Measurements from ENCODE around the gene PRELP. TPM values are rescaled to one million over a fixed set of nuclear protein-coding genes. Genes with fewer than 3 reads are reported as not detected.

The PRELP gene
- total RNA-seq, 1 experiment from 2014 or later: 0.07 TPM

DNA sequence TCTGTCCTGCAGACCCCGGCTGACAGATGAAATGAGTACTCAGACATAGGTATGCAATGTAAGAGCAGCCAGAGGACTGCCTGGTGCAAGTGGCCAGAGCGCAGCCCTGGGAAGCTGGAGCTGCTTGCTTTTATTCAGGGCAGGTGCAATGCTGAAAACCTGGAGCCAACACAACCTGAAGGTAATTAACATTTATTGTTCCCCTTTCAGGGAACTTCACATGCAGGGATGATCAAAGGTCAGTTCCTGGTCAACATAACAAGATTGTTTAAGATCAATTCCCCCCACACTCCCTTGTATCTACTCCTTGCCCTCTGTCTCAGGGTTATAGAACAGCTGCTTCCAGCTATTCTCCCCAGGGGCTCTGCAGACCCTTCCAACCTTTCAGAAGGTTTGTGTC lies 48.7 kb upstream of the PRELP start:
- Histone ChIP-seq H4K91ac (ENCODE audit: insufficient read length, low read depth, low read length) (no peak overlapping the region), H2BK120ac (ENCODE audit: low read depth, low read length, poor library complexity, severe bottlenecking) (no peak overlapping the region), H3K23ac (ENCODE audit: insufficient read length, low read depth, low read length) (no peak overlapping the region), H3K4me2 (ENCODE audit: insufficient read depth, insufficient read length, low read length) (no peak overlapping the region), H3K56ac (ENCODE audit: insufficient read length, low read depth, low read length) (no peak overlapping the region), H3K27me3 (ENCODE audit: insufficient read depth, low read length) (no peaks in the 10 kb centered on the region), H4K8ac (replicated peaks; ENCODE audit: insufficient read length, low read depth, low read length) (no peak overlapping the region), H3K14ac (ENCODE audit: insufficient read depth, low read length) (no peak overlapping the region), H3K79me2 (ENCODE audit: insufficient read depth, low read length) (no peaks in the 10 kb centered on the region), H3K18ac (ENCODE audit: insufficient read length, low read depth, low read length) (no peak overlapping the region), H3K79me1 (ENCODE audit: insufficient read depth, low read depth, low read length, poor library complexity, severe bottlenecking) (no peaks in the 10 kb centered on the region), H3K4ac (ENCODE audit: low read depth, low read length) (no peak overlapping the region), H3K9ac (ENCODE audit: extremely low read depth, insufficient read length, low read length) (no peak overlapping the region), H2BK15ac (ENCODE audit: low read depth, low read length) (no peak overlapping the region), H3K4me1 (ENCODE audit: insufficient read depth, low read length) (no peaks in the 10 kb centered on the region), H3K9me3 (ENCODE audit: control insufficient read depth, low read depth, low read length) (no peaks in the 10 kb centered on the region), H2BK5ac (ENCODE audit: insufficient read length, low read length) (no peak overlapping the region), H2BK20ac (ENCODE audit: low read depth, low read length, poor library complexity, severe bottlenecking) (no peak overlapping the region), H3T11ph (ENCODE audit: low read length) (no peak overlapping the region), H2BK12ac (ENCODE audit: insufficient read length, low read depth, low read length) (no peak overlapping the region), H3K23me2 (ENCODE audit: insufficient read length, low read depth, low read length, poor library complexity, severe bottlenecking) (no peaks in the 10 kb centered on the region), H3K27ac (ENCODE audit: insufficient read length, low read depth, low read length) (no peak overlapping the region), H2AFZ (ENCODE audit: low read length) (no peak overlapping the region), H4K20me1 (ENCODE audit: control insufficient read depth, insufficient read depth, insufficient read length) (no peaks in the 10 kb centered on the region), H2AK5ac (ENCODE audit: insufficient read length, low read length) (no peak overlapping the region), H4K5ac (ENCODE audit: insufficient read length, low read depth, low read length) (no peak overlapping the region)
- peaks cover 2 to 3% of the 10 kb centered on the region in 2 experiments; a peak in 1 of 4 replicates for H3K4me1 Mint-ChIP-seq
- no peaks in the 10 kb centered on the region for H3K9me3 Mint-ChIP-seq
- H3K36me3 Mint-ChIP-seq (ENCODE audit: insufficient read depth in 1 of 3, low read depth in 3 of 3): no peaks in the 10 kb centered on the region
- DNase-seq: no peak
- no CpG with 5 or more reads among the region's 2 CpGs for WGBS (ENCODE audit: extremely low coverage, insufficient read length, low lambda C conversion rate)
- peaks cover 38% of the 10 kb centered on the region for H3K27me3 Mint-ChIP-seq (ENCODE audit: low read depth)
- H3K4me3 Mint-ChIP-seq: no peak overlapping the region
- no peak overlapping the region; a peak in 1 of 7 replicates for H3K27ac Mint-ChIP-seq
- TF ChIP-seq, protein P1, sequence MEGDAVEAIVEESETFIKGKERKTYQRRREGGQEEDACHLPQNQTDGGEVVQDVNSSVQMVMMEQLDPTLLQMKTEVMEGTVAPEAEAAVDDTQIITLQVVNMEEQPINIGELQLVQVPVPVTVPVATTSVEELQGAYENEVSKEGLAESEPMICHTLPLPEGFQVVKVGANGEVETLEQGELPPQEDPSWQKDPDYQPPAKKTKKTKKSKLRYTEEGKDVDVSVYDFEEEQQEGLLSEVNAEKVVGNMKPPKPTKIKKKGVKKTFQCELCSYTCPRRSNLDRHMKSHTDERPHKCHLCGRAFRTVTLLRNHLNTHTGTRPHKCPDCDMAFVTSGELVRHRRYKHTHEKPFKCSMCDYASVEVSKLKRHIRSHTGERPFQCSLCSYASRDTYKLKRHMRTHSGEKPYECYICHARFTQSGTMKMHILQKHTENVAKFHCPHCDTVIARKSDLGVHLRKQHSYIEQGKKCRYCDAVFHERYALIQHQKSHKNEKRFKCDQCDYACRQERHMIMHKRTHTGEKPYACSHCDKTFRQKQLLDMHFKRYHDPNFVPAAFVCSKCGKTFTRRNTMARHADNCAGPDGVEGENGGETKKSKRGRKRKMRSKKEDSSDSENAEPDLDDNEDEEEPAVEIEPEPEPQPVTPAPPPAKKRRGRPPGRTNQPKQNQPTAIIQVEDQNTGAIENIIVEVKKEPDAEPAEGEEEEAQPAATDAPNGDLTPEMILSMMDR (conservative IDR thresholded peaks at IDR 0.05): no peak

Measured in H9 (cell line).